Progenitor cell of endocrine pancreas (in vitro differentiated cells): ENCODE measurements around the gene ITPR3. TPM values are rescaled to one million over a fixed set of nuclear protein-coding genes. Genes with fewer than 3 reads are reported as not detected.

ENCODE experiments used
- DNase-seq: peaks from one replicate; pipeline ENCODE4 v3.0.0; 2021; ENCODE audit warnings: low spot score; ENCODE audit not compliant: unreplicated experiment
- H3K27ac Mint-ChIP-seq: 2 replicates; pipeline ENCODE4 v1.8.0; 2021; ENCODE audit warnings: mild to moderate bottlenecking, moderate library complexity, mixed read lengths
- H3K27me3 Mint-ChIP-seq: 2 replicates; pipeline ENCODE4 v1.8.0; 2021; ENCODE audit warnings: mixed read lengths
- H3K36me3 Mint-ChIP-seq: 2 replicates; pipeline ENCODE4 v1.8.0; 2022; ENCODE audit warnings: mixed read lengths; ENCODE audit not compliant: insufficient read depth
- H3K4me1 Mint-ChIP-seq: 2 replicates; pipeline ENCODE4 v1.8.0; 2021; ENCODE audit warnings: low read depth, mixed read lengths
- H3K4me3 Mint-ChIP-seq: 2 replicates; pipeline ENCODE4 v1.8.0; 2021; ENCODE audit warnings: low read depth, mild to moderate bottlenecking, moderate library complexity, mixed read lengths
- H3K9me3 Mint-ChIP-seq: 2 replicates; pipeline ENCODE4 v1.8.0; 2021; ENCODE audit warnings: low read depth, mixed read lengths
- CTCF ChIP-seq: fragments of 200-600 bp; sonication (generic); IDR thresholded peaks from one replicate; pipeline ENCODE4 v1.5.0; 2021; ENCODE audit warnings: antibody characterized with exemption, mild to moderate bottlenecking; ENCODE audit not compliant: unreplicated experiment
- total RNA-seq: library from RNA; stranded (reverse); gene quantifications from 2 replicates; pipeline ENCODE4 v1.2.1, GENCODE V29; 2021

Gene ITPR3
- total RNA-seq, 1 donor from 2014 or later = 28.3 TPM

GRCh38 chr6:33668914-33669313 is 47.8 kb downstream of the ITPR3 start:
- Mint-ChIP-seq H3K27ac (no peak overlapping the region), H3K4me3 (no peak overlapping the region), H3K4me1 (no peaks in the 10 kb centered on the region), H3K36me3 (no peaks in the 10 kb centered on the region), H3K27me3 (no peaks in the 10 kb centered on the region), H3K9me3 (no peaks in the 10 kb centered on the region)
- DNase-seq = no peak
- no peak for TF ChIP-seq CTCF

- no peaks in the 10 kb centered on the region for H3K9me3 Mint-ChIP-seq
- no peaks in the 10 kb centered on the region for H3K36me3 Mint-ChIP-seq
- no peak overlapping the region for H3K4me3 Mint-ChIP-seq
- no peak for DNase-seq
- H3K4me1 Mint-ChIP-seq = no peaks in the 10 kb centered on the region
- H3K27me3 Mint-ChIP-seq = no peaks in the 10 kb centered on the region
- no peak overlapping the region for H3K27ac Mint-ChIP-seq
- no peak for TF ChIP-seq CTCF
Measured at GRCh38 chr6:33670086-33670660, 49.1 kb downstream of the ITPR3 start.

GRCh38 chr6:33670971-33671743 is 50.0 kb downstream of the ITPR3 start:
- TF ChIP-seq CTCF = no peak
- H3K27me3 Mint-ChIP-seq = no peaks in the 10 kb centered on the region
- H3K27ac Mint-ChIP-seq = no peak overlapping the region
- H3K4me1 Mint-ChIP-seq = no peaks in the 10 kb centered on the region
- H3K36me3 Mint-ChIP-seq = no peaks in the 10 kb centered on the region
- DNase-seq = no peak
- H3K9me3 Mint-ChIP-seq = no peaks in the 10 kb centered on the region
- H3K4me3 Mint-ChIP-seq = no peak overlapping the region

- Mint-ChIP-seq H3K36me3 (no peaks in the 10 kb centered on the region), H3K9me3 (no peaks in the 10 kb centered on the region), H3K4me1 (no peaks in the 10 kb centered on the region), H3K27ac (no peak overlapping the region), H3K4me3 (no peak overlapping the region), H3K27me3 (no peaks in the 10 kb centered on the region)
- no peak for TF ChIP-seq CTCF
- DNase-seq = no peak
Measured at GRCh38 chr6:33671744-33672072, 50.6 kb downstream of the ITPR3 start.

- DNase-seq = no peak
- Mint-ChIP-seq H3K4me1 (no peaks in the 10 kb centered on the region), H3K27ac (no peak overlapping the region), H3K27me3 (no peaks in the 10 kb centered on the region), H3K9me3 (no peaks in the 10 kb centered on the region), H3K4me3 (no peak overlapping the region), H3K36me3 (peaks cover 3% of the 10 kb centered on the region)
- TF ChIP-seq CTCF = no peak
Measured at GRCh38 chr6:33672808-33673207, 51.7 kb downstream of the ITPR3 start.
